PC-9 (cell line): ENCODE data around the gene LAMC1. TPM values are rescaled to one million over a fixed set of nuclear protein-coding genes. Genes with fewer than 3 reads are reported as not detected.

Experiments
- BruUV-seq: library from RNA; stranded (reverse); fragments of 400-500 nt; replicated peaks from 2 replicates; lab custom pipeline; 2021; lab: Mats Ljungman, UMichigan
- CTCF ChIA-PET: fragments of 300-600 bp; sonication (Branson Sonifier 250); formaldehyde crosslinking; loops from one replicate; lab custom pipeline; 2022; ENCODE audit warnings: antibody characterized with exemption; lab: Charles Lee
- POLR2A ChIA-PET: fragments of 300-600 bp; sonication (Branson Sonifier 250); formaldehyde crosslinking; loops from one replicate; lab custom pipeline; 2022; ENCODE audit warnings: antibody characterized with exemption; ENCODE audit not compliant: unreplicated experiment; lab: Charles Lee
- DNase-seq, 2 experiments: peaks; one replicate each; pipeline versions ENCODE4 v3.0.0 to v3.0.0-alpha.2; 2015 to 2022; ENCODE audit warnings: mixed read lengths in 1 of 2
- H2AFZ ChIP-seq: fragments of 200-600 bp; sonication (generic); 2 replicates; pipeline ENCODE4 v1.8.1; 2017; ENCODE audit warnings: antibody characterized with exemption
- H3F3A ChIP-seq: fragments of 200-600 bp; sonication (generic); 2 replicates; pipeline ENCODE4 v1.8.1; 2017; ENCODE audit warnings: antibody characterized with exemption, mild to moderate bottlenecking, low read depth; ENCODE audit not compliant: insufficient read depth
- H3K27ac ChIP-seq: fragments of 200-600 bp; sonication (generic); 2 replicates; pipeline ENCODE4 v1.6.1; 2016; ENCODE audit warnings: mixed run types
- H3K27me3 ChIP-seq: fragments of 200-600 bp; sonication (generic); 2 replicates; pipeline ENCODE4 v1.6.1; 2016; ENCODE audit warnings: low read depth, mixed run types; ENCODE audit not compliant: insufficient read depth
- H3K36me3 ChIP-seq: fragments of 200-600 bp; sonication (generic); 2 replicates; pipeline ENCODE4 v1.6.1; 2016; ENCODE audit warnings: low read depth, mixed run types
- H3K4me1 ChIP-seq: fragments of 200-600 bp; sonication (generic); replicated peaks from 2 replicates; pipeline ENCODE4 v1.6.1; 2016; ENCODE audit warnings: mixed run types; ENCODE audit not compliant: insufficient read depth
- H3K4me2 ChIP-seq: fragments of 200-600 bp; sonication (generic); 2 replicates; pipeline ENCODE4 v1.6.1; 2017; ENCODE audit warnings: mixed run types
- H3K4me3 ChIP-seq: fragments of 200-600 bp; sonication (generic); 2 replicates; pipeline ENCODE4 v1.6.1; 2016; ENCODE audit warnings: mixed run types
- H3K79me2 ChIP-seq: fragments of 200-600 bp; sonication (generic); 2 replicates; pipeline ENCODE4 v1.6.1; 2017; ENCODE audit warnings: low read depth, mixed run types
- H3K9me2 ChIP-seq: fragments of 200-600 bp; sonication (generic); 2 replicates; pipeline ENCODE4 v1.8.1; 2017; ENCODE audit warnings: mild to moderate bottlenecking; ENCODE audit not compliant: insufficient read depth
- H3K9me3 ChIP-seq: fragments of 200-600 bp; sonication (generic); 2 replicates; pipeline ENCODE4 v1.8.1; 2016; ENCODE audit warnings: low read depth; ENCODE audit not compliant: insufficient read depth
- H4K20me1 ChIP-seq: fragments of 200-600 bp; sonication (generic); 2 replicates; pipeline ENCODE4 v1.8.1; 2017; ENCODE audit not compliant: insufficient read depth
- EZH2 ChIP-seq: fragments of 200-600 bp; sonication (generic); IDR thresholded peaks from 2 replicates; pipeline ENCODE4 v1.8.0; 2017; ENCODE audit warnings: antibody characterized with exemption, low read depth
- intact Hi-C: fragments of 100-400 bp; cut with micrococcal nuclease; formaldehyde crosslinking; loops from one replicate; pipeline ENCODE4 v1.10.0; 2022; ENCODE audit not compliant: unreplicated experiment
- total RNA-seq: library from RNA; stranded (reverse); gene quantifications from 2 replicates; pipeline ENCODE4 v1.2.3, GENCODE V29; 2021
- TF ChIP-seq, protein P1 (sequence below): fragments of 200-600 bp; sonication (generic); conservative IDR thresholded peaks from 2 replicates; pipeline ENCODE4 v1.6.1; 2017; ENCODE audit warnings: mixed run types, antibody characterized with exemption, mild to moderate bottlenecking, moderate library complexity

Gene LAMC1
- total RNA-seq, 1 experiment from 2014 or later: 95.5 TPM

DNA sequence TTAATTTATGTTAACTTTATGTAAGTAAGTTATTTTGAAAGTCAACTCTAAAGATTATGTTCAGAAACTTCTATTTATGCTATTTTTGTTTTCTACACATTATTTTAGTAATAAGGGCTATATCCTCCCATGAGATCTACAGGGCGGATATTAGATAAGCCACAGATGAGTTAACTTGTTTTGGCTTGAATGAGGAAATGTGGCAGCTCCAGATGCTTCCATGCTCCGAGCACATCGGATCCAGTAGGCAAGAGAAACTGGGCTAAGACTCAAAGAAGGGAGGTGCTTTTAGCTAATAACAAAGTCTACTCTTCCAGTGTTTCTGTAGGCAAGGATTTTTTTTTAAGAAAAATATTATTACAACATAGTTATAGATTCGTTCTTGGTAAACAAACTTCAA is 20.0 kb upstream of the LAMC1 start:
- Histone ChIP-seq H3K4me1 (0 out of 2 replicates have a peak, but pooled peaks cover 8% of the 10 kb centered on the region), H3K27me3 (no peaks in the 10 kb centered on the region), H3F3A (no peaks in the 10 kb centered on the region), H3K79me2 (no peaks in the 10 kb centered on the region), H3K9me3 (no peaks in the 10 kb centered on the region; the same call in 1 of the 2 replicates), H3K36me3 (no peaks in the 10 kb centered on the region), H2AFZ (no peak overlapping the region), H3K4me3 (no peak overlapping the region), H4K20me1 (no peaks in the 10 kb centered on the region), H3K9me2 (no peaks in the 10 kb centered on the region; the same call in 1 of the 2 replicates), H3K27ac (no peak overlapping the region), H3K4me2 (no peak overlapping the region)
- CTCF ChIA-PET: no interaction called here
- POLR2A ChIA-PET: interaction anchor here (0.8 kb wide), 1 partner anchor 11 kb away, joined by 8 read pairs; no protein-coding TSS in a partner anchor
- no TSS peak for BruUV-seq
- intact Hi-C loops: no loop called here
- TF ChIP-seq, protein P1, sequence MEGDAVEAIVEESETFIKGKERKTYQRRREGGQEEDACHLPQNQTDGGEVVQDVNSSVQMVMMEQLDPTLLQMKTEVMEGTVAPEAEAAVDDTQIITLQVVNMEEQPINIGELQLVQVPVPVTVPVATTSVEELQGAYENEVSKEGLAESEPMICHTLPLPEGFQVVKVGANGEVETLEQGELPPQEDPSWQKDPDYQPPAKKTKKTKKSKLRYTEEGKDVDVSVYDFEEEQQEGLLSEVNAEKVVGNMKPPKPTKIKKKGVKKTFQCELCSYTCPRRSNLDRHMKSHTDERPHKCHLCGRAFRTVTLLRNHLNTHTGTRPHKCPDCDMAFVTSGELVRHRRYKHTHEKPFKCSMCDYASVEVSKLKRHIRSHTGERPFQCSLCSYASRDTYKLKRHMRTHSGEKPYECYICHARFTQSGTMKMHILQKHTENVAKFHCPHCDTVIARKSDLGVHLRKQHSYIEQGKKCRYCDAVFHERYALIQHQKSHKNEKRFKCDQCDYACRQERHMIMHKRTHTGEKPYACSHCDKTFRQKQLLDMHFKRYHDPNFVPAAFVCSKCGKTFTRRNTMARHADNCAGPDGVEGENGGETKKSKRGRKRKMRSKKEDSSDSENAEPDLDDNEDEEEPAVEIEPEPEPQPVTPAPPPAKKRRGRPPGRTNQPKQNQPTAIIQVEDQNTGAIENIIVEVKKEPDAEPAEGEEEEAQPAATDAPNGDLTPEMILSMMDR: no peak
- TF ChIP-seq EZH2: no peak
- DNase-seq: no peak

DNA sequence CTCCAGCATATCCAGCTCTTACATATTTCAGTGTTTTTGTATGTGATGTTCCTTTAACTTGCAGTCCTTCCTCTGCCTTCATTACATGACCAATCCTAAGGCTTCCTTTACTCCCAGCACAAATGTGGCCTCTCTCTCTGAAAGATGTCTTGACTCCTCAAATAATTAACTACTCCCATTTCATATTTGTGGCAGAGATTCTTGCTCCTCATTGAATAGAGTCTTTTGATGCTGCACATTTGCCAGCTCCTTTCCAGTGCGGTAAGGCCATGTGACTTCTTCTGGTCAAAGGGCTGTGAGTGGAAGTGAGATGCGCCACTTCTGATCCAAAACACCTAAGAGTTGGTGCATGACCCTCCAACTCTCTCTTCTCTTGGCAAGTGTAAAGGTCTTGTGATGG is 19.1 kb upstream of the LAMC1 start:
- 0 out of 2 replicates have a peak, but pooled peaks cover 8% of the 10 kb centered on the region for H3K4me1 ChIP-seq
- POLR2A ChIA-PET: no interaction called here
- H3K9me2 ChIP-seq: no peaks in the 10 kb centered on the region; the same call in 1 of the 2 replicates
- CTCF ChIA-PET: no interaction called here
- H3F3A ChIP-seq: no peaks in the 10 kb centered on the region
- intact Hi-C loops: no loop called here
- H3K27ac ChIP-seq: no peak overlapping the region
- no peak overlapping the region for H3K4me3 ChIP-seq
- no peak for DNase-seq
- no peak overlapping the region for H3K4me2 ChIP-seq
- no peaks in the 10 kb centered on the region for H4K20me1 ChIP-seq
- H3K27me3 ChIP-seq: no peaks in the 10 kb centered on the region
- BruUV-seq: no TSS peak
- no peaks in the 10 kb centered on the region for H3K79me2 ChIP-seq
- no peak for TF ChIP-seq EZH2
- TF ChIP-seq, protein P1: no peak
- no peaks in the 10 kb centered on the region; the same call in 1 of the 2 replicates for H3K9me3 ChIP-seq
- H3K36me3 ChIP-seq: no peaks in the 10 kb centered on the region
- H2AFZ ChIP-seq: no peak overlapping the region

DNA sequence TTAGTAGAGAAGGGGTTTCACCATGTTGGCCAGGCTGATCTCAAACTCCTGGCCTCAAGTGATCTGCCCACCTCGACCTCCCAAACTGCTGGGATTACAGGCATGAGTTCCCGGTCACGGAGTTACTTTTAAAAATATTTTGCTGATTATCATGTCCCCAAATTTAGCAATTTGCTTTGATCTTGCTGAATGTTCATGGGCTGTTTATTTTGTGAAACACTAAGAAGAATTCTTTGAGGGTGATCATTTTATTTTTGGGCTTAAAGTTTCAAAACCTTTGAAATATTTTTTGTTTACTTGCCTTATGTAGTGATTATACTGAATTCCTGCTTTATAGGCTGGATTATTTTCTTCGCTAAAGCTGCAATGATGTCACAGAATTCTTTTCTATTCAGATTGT is 11.4 kb upstream of the LAMC1 start:
- Histone ChIP-seq H4K20me1 (no peaks in the 10 kb centered on the region), H3K4me2 (no peak overlapping the region), H3K9me2 (no peaks in the 10 kb centered on the region), H3K4me3 (no peak overlapping the region), H3K36me3 (no peaks in the 10 kb centered on the region), H3K4me1 (no peaks in the 10 kb centered on the region), H3F3A (no peaks in the 10 kb centered on the region), H3K79me2 (no peaks in the 10 kb centered on the region), H3K27ac (no peak overlapping the region), H3K9me3 (peaks cover 6% of the 10 kb centered on the region; the same call in 1 of the 2 replicates), H3K27me3 (no peaks in the 10 kb centered on the region), H2AFZ (no peak overlapping the region)
- POLR2A ChIA-PET: no interaction called here
- no TSS peak for BruUV-seq
- CTCF ChIA-PET: interaction anchor here (0.7 kb wide), 1 partner anchor 88 kb away, joined by 3 read pairs; no protein-coding TSS in a partner anchor
- intact Hi-C loops: no loop called here
- no peak for DNase-seq
- no peak for TF ChIP-seq EZH2
- TF ChIP-seq, protein P1: no peak
